SKM-1 treated with dmso at 0.1 percent for 144 hours (cell line): ENCODE data around the gene FBH1.
"Not testable (repeated sequence)": the region's sequence is repeated elsewhere in the genome, so short reads cannot be mapped to it uniquely, and the experiment has no call there.

Experiments
- DNase-seq: peaks from one replicate; lab custom pipeline; 2025; ENCODE audit not compliant: unreplicated experiment; lab: John Stamatoyannopoulos, UW

Gene FBH1

DNA sequence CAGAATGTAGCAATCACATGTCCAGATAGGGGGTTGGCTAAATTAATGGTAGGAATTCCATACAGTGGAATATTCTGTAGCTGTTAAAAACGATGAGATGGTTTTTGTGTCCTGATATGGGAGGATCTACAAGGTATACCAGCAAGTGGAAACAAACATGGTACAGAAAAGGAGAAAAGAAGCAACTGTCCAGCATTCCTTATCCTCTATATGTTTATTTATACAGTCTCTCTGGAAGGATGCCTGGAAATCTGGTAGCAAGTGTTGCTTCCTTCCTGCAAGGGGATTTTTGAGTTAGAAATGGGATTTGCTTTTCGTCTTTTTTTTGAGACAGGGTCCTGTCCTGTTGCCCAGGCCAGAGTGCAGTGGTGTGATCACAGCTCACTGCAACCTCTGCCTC, 68.0 kb downstream of the FBH1 start:
- no peak for DNase-seq

DNA sequence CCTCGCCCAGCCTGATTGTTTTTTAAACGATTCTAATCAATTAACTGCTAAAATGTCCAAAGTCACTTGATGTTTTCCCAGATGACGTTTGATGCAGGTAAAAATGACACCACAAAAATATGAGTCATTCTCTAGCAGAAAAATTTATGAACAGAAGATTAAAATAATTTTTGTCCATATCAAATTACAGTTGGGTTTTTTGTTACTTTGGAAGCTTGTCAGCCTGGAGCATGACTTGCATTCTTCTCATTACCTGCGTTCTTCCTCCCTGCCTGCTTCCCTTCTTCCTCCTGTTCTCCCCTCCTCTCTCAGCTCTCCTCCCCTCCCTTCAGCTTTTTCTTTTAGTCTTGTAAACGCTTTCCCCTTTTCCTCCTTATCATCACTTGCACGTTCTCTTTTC, 68.6 kb downstream of the FBH1 start:
- DNase-seq = no peak

DNA sequence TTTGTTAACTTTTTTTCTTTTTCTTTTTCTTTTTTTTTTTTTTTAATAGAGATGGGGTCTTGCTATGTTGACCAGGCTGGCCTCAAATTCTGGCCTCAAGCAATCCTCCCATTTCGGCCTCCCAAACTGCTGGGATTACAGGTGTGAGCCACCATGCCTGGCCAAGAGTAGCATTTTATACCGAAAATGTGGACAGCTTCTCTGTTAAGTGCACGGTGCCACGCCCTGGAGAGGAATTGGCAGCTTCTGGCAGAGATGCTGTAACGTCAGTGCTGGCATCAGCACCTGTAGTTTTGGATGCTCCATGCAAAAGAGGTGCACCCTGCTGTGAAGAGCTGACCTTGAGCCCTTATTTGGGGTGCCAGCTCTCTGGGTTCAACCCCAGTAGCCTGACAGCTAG, 69.1 kb downstream of the FBH1 start:
- no peak for DNase-seq

DNA sequence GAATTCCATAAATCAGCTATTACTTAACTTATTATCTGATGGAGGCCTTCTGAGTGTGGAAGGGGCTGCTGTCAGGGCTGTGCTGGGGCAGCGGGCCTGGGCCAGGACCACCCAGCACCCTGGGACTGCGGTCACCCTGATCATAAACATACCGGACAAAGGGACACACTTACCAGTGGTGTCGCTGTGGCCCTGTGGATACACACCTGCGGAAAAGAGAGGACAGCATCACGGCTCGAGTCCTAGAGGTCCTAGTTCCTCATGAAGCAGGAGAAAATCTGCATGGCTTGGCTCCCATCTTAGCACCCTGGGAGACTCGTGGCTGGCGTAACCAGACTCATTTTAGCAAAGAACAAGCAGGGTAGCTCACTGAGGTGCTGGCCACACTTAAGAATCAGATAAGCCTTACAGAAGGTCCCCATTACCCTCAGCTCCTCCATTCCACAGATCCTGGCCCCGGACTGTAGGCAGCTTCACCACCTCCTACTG, 69.6 kb downstream of the FBH1 start:
- DNase-seq = no peak

DNA sequence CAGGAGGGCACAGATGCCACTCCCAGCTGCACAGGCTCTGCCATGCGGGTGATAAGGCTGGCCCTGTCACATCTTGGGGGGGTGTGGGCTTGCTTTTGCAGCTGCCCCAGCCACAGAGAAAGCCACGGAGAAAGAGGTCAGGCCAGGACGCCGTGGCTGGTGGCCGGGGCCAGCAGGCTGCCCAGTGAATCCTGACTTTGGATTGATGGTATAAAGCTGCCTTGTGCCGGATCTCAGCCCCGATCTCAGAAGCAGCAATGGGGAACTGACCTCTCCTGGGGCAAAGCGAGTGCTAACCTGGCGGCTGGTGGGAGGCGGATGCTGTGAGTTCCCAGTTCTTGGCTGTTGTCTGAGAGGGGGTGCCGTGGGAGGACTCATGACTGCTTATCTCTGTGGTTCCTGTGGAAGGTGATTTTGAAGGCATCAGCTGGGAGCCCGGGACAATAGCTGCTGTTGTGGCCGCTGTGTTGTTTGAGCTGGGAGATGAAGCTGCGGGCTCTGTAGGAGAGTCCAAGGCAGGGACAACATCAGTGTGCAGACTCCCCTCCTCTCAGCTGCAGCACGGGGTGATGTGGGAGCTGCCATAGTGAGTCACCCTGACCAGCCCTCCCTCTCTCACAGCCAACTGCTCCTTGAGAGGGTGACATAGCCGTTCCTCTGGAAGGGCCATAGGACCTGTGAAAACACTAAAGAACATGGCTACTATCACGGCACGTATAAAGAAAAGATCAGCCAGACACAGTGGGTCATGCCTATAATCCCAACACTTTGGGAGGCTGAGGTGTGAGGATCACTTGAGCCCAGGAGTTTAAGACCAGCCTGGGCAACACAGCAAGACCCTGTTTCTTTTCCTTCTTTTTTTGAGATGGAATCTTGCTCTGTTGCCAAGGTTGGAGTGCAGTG, 70.3 kb downstream of the FBH1 start:
- DNase-seq = no peak

DNA sequence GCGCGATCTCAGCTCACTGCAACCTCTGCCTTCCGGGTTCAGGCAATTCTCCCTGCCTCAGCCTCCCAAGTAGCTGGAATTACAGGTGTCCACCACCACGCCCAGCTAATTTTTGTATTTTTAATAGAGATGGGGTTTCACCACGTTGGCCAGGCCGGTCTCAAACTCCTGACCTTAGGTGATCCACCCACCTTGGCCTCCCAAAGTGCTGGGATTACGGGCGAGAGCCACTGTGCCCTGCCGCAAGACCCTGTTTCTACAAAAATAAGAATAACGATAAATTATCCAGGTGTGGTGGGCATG, 70.9 kb downstream of the FBH1 start:
- not testable (repeated sequence) for DNase-seq

DNA sequence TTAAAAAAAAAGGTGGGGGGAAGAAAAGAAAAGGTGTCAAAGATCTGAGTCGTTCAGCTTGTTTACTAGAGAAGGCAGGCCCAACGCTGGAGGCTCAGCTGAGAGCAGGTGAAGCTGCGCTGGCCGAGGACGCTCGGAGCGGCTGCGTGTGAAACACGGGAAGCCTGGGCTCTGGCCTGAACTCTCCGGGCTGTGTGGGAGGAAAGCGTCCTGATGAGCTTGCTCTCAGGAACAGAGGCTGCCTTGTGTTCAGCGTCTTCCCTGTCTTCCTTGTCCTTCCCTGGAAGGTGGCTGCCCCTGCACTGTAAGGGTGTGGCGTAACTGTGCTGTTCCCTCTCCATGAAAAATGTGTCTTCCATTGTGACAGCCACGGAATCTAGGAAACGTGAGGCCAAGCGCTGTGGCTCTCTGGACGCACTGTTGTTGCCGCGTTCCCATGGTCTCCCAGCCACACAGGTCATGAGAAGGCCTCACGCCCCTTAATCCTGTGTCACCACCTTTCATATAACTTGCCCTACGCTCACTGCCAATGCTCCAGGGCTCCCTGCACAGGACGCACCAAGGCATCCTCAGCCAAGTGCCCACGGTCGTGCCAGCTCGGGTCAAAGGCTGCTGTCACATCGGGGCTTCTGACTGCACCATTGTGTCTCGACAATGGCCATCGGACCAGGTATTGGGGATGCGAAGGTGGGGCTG, 71.5 kb downstream of the FBH1 start:
- DNase-seq = no peak

DNA sequence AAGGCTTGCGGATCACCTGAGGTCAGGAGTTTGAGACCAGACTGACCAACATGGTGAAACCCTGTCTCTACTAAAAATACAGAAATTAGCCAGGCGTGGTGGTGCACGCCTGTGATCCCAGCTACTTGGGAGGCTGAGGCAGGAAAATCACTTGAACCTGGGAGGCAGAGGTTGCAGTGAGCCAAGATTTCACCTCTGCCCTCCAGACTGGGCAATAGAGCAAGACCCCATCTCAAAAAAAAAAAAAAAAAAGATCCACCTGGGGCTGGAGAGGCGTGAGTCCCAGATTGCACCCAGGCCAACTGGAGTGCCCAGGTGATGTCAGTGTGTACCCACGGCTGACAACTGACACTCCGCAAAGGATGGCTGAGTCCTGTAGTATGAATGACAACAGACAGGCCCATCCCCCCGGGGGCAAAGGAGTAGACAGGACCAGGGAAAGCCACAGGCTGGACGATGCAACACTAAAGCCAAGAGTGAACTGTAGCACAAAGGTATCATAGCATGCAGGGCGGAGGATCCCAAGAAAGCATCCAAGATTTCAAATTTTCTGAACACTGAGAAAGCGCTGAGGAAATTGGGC, 72.4 kb downstream of the FBH1 start:
- not testable (repeated sequence) for DNase-seq

DNA sequence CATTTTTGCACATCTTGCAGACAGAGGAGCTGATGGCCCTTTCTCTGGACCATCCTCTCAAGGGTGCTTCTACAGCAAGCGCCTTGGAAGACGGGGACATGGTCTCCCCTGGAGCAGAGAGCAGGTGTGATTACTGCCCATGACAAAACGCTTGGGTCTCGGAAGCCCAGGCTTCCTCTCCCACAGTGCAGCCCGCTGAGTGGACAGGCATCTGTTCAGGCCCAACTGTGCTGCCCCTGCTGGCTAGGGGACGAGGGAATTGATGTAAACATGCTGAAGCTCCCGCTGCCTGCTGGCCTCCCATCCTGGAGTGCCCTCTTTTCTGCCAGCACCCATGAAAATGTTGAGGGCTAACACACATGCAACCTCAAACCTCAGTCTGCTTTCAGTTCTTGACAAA, 73.0 kb downstream of the FBH1 start:
- DNase-seq = no peak

DNA sequence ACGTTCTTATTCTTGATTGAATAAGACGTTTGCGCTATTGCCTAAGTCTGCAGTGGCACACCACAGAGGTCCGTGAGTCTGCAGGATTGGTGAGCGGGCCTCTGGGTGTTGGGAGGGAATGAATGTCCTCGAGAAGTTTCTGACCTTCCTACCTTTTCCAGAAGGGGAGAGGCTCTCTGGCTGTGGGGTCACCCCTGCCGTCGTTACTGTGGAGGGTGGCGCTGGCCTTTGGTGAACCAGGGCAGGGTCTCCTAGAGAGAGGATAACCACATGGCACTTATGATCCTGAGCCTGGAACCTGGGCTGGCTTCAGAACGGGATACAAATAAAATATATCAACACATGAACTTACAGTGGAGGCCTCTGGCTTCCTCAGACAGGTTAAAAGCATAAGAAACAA, 73.5 kb downstream of the FBH1 start:
- DNase-seq = no peak

DNA sequence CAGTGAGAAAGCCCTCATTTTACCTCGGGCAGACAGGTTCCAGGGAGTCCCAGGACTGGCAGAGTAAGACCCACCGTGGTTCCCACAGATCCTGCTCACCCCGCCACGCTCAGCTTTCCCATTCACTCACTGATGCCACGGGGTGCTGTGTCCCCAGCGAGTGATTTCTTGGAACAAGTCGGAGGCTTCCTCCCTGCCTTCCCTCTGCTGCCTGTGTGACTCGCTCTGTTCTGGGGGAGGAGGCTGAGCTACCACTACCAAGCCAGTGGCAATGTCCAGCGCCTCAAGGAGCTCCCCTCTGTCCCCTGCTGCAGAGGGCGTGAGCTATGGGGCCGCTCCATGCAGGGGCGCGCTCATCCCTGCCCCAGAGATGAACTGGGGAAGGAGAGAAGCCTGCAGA, 74.7 kb downstream of the FBH1 start:
- no peak for DNase-seq

DNA sequence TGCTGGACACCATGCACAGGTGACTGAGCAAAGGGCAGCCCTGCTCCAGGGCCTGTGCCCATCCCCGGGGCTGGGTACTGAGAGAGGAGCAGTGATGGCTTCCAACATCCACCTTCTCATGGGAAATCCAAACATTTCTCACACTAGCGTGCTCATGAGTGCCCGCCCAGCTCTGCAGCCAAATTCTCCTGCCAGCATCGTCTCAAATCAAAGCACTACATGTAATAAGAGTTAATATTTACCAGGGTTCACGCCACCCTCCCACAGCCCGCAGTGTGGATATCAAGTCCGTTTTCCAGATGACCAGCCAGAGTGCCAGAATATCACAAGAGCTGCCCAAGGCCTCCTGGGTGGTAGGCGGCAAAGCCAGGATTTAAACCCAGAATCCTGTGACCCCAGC, 75.2 kb downstream of the FBH1 start:
- DNase-seq = no peak

DNA sequence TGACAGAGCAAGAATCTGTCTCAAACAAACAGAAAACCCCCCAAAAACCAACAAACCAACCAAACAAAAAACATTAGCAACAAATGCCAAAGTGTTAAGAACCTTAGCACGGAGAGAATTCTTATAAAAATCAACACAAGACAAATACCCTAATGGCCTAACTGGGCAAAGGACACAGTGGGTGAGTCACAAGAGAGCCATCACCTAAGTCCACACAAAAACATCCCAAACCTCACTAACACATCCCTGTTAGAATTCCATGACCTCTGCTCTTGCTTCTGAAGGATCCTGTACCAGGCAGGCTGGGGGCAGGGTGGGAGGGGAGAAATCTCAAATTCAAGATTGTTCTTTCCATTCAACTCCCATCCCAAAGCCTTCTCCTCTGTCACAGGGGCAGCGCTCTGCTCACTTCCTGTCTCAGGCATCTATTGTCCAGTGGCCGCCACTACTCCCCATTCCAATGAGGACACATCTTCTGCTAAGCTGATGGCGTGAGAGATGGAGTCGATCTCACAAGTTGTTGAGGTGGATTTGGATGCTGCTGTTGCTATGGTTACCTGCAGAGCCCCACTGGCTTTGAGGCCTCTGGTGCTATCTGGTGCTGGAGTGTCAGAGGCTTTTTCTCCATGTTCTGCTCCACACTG, 78.1 kb downstream of the FBH1 start:
- DNase-seq = no peak

DNA sequence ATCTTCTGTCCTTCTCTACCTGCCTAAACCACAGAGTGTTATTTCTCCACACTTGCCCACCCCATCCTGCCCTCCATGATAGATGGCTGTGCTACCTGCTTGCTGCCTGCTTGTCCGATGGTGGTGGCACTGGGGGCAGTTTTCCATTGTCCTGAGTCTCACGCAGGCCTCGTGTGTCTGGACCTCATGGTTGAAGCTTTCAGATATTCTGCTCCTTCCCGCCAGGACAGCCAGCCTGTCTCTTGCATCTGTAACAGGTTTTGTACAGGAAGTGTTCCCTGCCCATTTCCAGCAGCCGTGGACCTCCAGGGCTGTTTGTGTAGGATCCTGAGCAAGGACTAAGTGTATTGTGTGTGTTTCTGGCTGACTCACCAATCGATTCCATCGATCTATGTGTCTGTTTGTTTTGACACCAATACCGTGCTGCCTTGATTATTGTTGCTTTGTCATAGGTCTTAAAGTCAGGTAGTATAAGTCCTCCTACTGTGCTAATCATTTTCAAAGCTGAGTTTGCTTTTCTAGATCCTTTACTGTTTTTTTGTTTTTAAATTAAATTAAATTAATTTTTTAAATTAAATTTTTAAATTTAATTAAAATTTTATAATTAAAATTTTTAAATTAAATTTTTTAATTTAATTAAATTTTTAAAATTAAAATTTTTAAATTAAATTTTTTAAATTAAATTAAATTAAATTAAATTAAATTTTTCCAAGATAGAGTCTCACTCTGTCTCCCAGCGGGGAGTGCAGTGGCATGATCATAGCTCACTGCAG, 78.8 kb downstream of the FBH1 start:
- no peak for DNase-seq

DNA sequence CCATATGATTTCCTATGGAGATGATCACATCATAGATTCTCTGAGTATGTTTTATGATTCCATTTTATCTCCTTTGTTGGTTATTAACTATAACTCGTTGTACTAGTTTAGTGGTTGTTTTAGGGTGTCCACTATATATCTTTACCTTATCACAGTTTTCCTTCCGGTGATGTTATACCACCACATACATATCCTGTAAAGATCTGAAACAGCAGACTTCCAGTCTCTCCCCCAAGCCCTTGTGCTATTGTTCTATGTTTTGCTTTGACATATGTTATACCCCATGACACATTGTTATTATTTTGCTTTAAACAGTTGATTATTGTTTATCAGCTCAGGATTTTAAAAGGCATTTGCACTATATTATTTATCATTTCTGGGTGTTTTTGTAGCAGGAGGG, 80.0 kb downstream of the FBH1 start:
- DNase-seq = no peak

DNA sequence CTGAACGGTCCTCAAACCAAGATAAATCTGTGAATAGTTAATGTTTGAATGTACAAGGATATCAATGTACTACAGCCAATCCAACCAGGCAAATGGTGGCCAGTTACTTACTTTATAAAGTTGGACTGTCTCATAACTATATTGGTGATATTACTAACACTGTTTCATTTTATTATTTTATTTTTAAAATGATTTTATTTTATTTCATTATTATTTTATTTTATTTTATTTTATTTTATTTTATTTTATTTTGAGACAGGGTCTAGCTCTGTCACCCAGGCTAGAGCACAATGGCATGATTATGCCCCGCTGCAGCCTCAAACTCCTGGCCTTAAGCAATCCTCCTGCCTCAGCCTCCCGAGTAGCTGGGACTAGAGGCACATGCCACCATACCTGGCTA, 80.5 kb downstream of the FBH1 start:
- no peak for DNase-seq

DNA sequence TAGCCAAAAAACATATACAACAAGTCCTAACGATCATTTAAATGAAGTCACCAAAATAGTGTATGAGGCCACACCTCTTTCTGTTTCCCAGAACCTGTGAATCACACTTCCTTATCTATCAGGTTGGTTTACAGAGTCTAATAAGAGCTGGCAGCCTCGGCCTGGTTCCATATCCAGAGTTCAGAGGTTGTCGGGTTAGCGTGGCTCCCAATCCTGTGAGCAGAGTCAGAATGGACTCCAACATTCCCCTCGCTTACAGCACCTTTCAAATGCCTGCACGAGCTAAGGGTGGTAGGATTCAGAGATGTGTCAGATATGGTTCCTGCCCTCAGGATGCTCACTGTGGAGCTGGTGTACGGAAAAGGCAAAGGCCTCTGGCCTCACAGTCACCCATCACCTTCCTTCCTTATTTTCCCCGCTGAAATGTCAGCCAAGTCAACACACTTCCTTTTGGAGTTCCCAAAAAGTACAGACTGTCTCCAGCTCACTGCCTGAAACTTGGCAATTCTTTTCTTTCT, 81.3 kb downstream of the FBH1 start:
- no peak for DNase-seq

DNA sequence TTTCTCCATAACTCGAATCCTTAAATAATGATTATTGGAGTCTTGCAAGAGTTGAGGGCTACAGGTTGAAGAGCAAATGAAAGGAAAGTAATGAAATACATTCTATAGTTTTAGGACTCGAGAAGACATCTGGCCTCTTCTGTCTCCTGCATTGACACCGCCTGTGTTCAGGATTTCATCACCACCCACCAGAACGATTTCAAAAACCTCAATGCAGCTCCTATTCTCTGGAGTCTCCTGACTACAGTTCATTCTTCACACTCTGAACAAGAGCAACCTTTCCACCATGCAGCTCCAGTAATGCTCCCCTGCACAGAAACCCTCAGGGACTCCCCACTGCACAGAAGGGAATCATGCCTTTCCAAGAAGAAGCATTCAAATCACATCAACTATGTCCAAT, 81.8 kb downstream of the FBH1 start:
- no peak for DNase-seq

DNA sequence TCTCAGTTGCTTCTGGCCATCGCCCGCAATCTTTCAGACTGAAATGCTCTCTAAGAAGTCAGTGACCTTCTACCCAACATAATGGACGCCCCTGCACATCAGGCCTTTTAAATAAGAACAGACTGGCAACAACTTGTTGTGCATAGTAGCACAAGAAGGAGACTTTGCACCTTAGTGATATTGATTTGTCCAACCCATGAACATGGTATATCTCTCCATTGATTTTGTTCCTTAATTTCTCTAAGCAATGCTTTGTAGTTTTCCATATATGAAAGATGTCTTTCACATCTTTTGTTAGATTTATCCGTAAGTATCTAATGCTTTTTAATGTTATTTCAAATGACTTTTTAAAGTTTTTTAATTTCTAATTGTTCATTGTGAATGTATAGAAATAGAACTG, 83.0 kb downstream of the FBH1 start:
- no peak for DNase-seq

DNA sequence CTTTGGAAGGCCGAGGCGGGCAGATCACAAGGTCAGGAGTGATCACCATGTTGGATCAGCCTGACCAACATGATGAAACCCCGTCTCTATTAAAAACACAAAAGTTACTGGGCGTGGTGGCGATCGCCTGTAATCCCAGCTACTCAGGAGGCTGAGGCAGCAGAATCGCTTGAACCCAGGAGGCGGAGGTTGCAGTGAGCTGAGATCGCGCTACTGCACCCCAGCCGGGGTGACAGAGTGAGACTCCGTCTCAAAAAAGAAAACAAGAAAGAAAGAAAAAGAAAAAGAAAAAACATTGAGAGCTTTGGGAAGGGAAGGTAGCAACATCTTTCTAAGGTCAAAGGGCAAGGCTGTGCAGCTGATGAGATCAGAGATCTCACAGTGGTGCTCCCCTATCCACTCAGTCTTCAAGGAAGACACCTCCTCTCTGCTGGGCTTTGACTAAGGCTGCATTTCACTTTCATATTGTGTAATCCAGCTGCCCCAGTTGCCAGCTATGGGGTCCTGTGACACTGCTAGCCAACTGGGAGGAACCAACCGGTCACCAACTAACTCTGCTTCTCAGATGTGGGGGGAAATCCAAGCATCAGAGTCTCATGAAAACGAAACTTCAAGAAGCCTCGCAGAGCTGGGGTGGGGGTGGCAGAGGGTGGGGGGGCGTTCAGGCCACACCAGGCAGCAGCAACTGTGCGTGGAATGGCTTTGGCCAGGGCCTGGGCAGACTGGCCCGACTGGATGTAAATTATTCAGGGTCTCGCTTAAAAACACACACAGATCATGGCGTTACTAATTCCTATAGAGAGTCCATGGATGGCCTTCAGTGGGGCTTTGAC, 85.8 kb downstream of the FBH1 start:
- no peak for DNase-seq
